Hepatocyte (in vitro differentiated cells): ENCODE measurements around the gene ZNF548.

Experiments
- EZH2 ChIP-seq: fragments of 200-600 bp; sonication (generic); IDR thresholded peaks from 2 replicates; pipeline ENCODE4 v1.6.1; 2016; ENCODE audit warnings: antibody characterized with exemption, mild to moderate bottlenecking, borderline replicate concordance
- TF ChIP-seq, protein P1 (sequence below): fragments of 200-600 bp; sonication (generic); IDR thresholded peaks from 2 replicates; pipeline ENCODE4 v1.5.1; 2016; ENCODE audit warnings: antibody characterized with exemption, mild to moderate bottlenecking; ENCODE audit not compliant: poor library complexity

- TF ChIP-seq EZH2: no peak
- TF ChIP-seq, protein P1, sequence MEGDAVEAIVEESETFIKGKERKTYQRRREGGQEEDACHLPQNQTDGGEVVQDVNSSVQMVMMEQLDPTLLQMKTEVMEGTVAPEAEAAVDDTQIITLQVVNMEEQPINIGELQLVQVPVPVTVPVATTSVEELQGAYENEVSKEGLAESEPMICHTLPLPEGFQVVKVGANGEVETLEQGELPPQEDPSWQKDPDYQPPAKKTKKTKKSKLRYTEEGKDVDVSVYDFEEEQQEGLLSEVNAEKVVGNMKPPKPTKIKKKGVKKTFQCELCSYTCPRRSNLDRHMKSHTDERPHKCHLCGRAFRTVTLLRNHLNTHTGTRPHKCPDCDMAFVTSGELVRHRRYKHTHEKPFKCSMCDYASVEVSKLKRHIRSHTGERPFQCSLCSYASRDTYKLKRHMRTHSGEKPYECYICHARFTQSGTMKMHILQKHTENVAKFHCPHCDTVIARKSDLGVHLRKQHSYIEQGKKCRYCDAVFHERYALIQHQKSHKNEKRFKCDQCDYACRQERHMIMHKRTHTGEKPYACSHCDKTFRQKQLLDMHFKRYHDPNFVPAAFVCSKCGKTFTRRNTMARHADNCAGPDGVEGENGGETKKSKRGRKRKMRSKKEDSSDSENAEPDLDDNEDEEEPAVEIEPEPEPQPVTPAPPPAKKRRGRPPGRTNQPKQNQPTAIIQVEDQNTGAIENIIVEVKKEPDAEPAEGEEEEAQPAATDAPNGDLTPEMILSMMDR: no peak
Measured at GRCh38 chr19:57374179-57374578, 15.5 kb upstream of the ZNF548 start.
